ENCODE data around the gene KLRC2. TPM values are rescaled to one million over a fixed set of nuclear protein-coding genes. Genes with fewer than 3 reads are reported as not detected.

KLRC2 gene
- total and polyA plus RNA-seq, 12 donors: 0.69 to 3.8 TPM; not detected in 10

DNA sequence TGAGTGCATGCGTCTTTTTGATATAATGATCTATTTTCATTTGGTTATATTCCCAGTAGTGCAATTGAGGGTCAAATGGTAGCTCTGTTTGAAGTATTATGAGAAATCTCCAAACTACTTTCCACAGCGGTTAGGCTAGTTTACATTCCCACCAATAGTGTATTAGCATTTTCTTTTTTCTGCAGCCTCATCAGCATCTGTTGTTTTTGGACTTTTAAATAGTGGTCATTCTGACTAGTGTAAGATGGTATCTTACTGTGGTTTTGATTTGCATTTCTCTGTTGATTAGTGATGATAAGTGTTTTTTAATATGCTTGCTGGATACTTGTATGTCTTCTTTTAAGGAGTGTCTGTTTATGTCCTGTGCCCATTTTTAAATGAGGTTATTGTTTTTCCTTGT, 21.0 kb upstream of the KLRC2 start:
- H3K9me3 ChIP-seq (replicated peaks in 1 of 3): peaks cover 0 to 12% (median 0%) of the 10 kb centered on the region in 3 donors
- H3K27ac ChIP-seq: no peak overlapping the region
- H3K27me3 ChIP-seq: no peaks in the 10 kb centered on the region
- H3K4me1 ChIP-seq (replicated peaks in 1 of 2): no peaks in the 10 kb centered on the region
- intact Hi-C loops (cut with DNase I): no loop called here
- WGBS, 4 donors: 85 to 95% (median 88%) methylated on average over 2 of the region's 2 CpGs
- DNase-seq: no peak
- TF ChIP-seq POLR2A (IDR thresholded peaks at IDR 0.05): no peak
- TF ChIP-seq, protein P1, sequence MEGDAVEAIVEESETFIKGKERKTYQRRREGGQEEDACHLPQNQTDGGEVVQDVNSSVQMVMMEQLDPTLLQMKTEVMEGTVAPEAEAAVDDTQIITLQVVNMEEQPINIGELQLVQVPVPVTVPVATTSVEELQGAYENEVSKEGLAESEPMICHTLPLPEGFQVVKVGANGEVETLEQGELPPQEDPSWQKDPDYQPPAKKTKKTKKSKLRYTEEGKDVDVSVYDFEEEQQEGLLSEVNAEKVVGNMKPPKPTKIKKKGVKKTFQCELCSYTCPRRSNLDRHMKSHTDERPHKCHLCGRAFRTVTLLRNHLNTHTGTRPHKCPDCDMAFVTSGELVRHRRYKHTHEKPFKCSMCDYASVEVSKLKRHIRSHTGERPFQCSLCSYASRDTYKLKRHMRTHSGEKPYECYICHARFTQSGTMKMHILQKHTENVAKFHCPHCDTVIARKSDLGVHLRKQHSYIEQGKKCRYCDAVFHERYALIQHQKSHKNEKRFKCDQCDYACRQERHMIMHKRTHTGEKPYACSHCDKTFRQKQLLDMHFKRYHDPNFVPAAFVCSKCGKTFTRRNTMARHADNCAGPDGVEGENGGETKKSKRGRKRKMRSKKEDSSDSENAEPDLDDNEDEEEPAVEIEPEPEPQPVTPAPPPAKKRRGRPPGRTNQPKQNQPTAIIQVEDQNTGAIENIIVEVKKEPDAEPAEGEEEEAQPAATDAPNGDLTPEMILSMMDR (IDR thresholded peaks at IDR 0.05): no peak
- H3K36me3 ChIP-seq (replicated peaks in 1 of 2): no peaks in the 10 kb centered on the region
- H3K4me3 ChIP-seq: no peak overlapping the region

DNA sequence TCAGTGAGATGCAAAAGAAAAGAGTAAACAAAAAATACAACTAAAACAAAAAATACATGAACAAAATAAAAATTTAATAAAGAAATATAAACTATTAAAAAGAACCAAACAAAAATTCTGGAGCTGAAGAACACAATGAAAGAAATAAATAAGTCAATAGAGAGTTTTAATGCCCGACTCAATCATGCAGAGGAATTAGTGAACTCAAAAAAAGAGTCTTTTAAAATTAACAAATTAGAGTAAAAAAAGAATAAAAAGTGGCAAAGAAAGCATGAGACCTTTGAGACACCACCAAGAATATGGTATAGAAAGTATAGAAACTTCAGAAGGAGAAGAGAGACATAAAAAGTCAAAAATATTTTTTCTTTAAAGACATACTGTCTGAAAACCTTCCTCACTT, 20.0 kb upstream of the KLRC2 start:
- H3K27me3 ChIP-seq: no peaks in the 10 kb centered on the region
- H3K27ac ChIP-seq: no peak overlapping the region
- no peak overlapping the region for H3K4me3 ChIP-seq
- TF ChIP-seq, protein P1 (IDR thresholded peaks at IDR 0.05): no peak
- TF ChIP-seq POLR2A (IDR thresholded peaks at IDR 0.05): no peak
- WGBS, 4 donors: 86 to 90% (median 88%) methylated on average over 1 of the region's 1 CpG
- no peaks in the 10 kb centered on the region for H3K4me1 ChIP-seq (replicated peaks in 1 of 2)
- intact Hi-C loops (cut with DNase I): no loop called here
- no peak for DNase-seq
- H3K36me3 ChIP-seq (replicated peaks in 1 of 2): no peaks in the 10 kb centered on the region
- H3K9me3 ChIP-seq (replicated peaks in 1 of 3): peaks cover 0 to 12% (median 0%) of the 10 kb centered on the region in 3 donors

DNA sequence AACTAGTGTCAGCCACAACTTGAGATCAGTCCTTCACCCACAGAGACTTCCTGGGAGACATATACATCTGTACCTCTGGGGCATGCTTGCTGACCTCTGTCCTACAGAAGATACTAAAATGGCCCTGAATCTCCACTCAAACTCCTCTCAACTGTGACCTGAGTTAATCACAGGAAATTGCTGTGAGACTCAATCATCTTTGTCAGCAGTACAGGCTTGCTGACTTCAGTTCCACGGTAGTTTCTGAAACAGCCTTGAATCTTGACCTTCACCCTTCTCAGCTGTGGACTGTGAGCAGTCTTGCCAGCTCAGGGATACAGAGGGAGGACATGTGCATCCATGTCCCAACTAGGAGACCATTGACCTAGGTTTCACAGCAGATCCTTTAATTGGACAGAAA, 18.7 kb upstream of the KLRC2 start:
- intact Hi-C loops (cut with DNase I): no loop called here
- no peak for DNase-seq
- H3K9me3 ChIP-seq (replicated peaks in 1 of 3): peaks cover 0 to 12% (median 0%) of the 10 kb centered on the region in 3 donors
- H3K27me3 ChIP-seq: no peaks in the 10 kb centered on the region
- H3K36me3 ChIP-seq (replicated peaks in 1 of 2): no peaks in the 10 kb centered on the region
- TF ChIP-seq POLR2A (IDR thresholded peaks at IDR 0.05): no peak
- TF ChIP-seq, protein P1 (IDR thresholded peaks at IDR 0.05): no peak
- no peak overlapping the region for H3K4me3 ChIP-seq
- no peaks in the 10 kb centered on the region for H3K4me1 ChIP-seq (replicated peaks in 1 of 2)
- WGBS, 4 donors: 17 to 67% (median 30%) methylated on average over 1 of the region's 1 CpG
- no peak overlapping the region for H3K27ac ChIP-seq

DNA sequence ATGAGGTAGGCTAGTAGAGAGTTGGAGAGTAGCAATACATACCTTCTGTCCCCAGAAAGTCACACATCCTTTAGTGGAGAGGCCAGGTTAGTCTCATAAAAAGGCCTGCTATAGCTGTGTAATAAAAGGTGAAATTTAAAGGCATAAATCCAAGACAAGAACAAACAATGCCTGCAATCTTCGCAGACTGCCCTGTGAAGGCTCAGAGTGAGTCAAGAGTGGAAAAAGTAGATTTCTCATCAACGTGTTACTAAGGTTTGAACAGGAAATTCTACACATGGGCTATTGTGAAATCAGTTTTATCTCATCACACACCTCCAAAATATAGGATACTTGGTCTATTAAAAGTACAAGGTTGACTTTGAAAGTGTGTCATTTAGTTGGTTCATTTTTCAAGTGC, 17.3 kb upstream of the KLRC2 start, which contains the start of gene KLRC1:
Gene KLRC1, minus strand, starts transcription at position 222 of the 400 bp plus-strand sequence. CDS start 2,221 bp downstream, outside the sequence.
- WGBS, 4 donors: 55 to 66% (median 64%) methylated on average over 2 of the region's 2 CpGs
- H3K27ac ChIP-seq: no peak within 1 kb of the TSS
- no peaks in the 10 kb centered on the region for H3K27me3 ChIP-seq
- intact Hi-C loops (cut with DNase I): no loop called here
- no peak within 1 kb of the TSS for H3K4me3 ChIP-seq
- no peaks in the 10 kb centered on the region for H3K36me3 ChIP-seq (replicated peaks in 1 of 2)
- TF ChIP-seq, protein P1 (IDR thresholded peaks at IDR 0.05): no peak
- no peak for TF ChIP-seq POLR2A (IDR thresholded peaks at IDR 0.05)
- no peak for DNase-seq
- no peaks in the 10 kb centered on the region for H3K4me1 ChIP-seq (replicated peaks in 1 of 2)
- peaks cover 0 to 12% (median 0%) of the 10 kb centered on the region in 3 donors for H3K9me3 ChIP-seq (replicated peaks in 1 of 3)
